Measurements from ENCODE around the gene PXK.
"Not testable (repeated sequence)": the region's sequence is repeated elsewhere in the genome, so short reads cannot be mapped to it uniquely, and the experiment has no call there.

DNA sequence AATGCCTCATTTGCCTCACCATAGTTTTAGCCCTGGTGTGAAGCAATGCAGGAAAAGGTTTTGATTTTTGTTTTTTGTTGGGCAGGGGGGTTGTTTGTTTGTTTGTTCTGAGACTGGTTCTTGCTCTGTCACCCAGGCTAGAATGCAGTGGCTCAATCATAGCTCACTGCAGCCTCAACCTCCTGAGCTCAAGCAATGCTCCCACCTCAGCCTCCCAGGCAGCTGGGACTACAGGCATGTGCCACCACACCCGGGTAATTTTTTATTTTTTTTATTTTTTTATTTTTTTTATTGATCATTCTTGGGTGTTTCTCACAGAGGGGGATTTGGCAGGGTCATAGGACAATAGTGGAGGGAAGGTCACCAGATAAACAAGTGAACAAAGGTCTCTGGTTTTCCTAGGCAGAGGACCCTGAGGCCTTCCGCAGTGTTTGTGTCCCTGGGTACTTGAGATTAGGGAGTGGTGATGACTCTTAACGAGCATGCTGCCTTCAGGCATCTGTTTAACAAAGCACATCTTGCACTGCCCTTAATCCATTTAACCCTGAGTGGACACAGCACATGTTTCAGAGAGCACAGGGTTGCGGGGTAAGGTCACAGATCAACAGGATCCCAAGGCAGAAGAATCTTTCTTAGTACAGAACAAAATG, 43.6 kb upstream of the PXK start:
- TF ChIP-seq POLR2AphosphoS5, POLR2A (IDR thresholded peaks at IDR 0.05): not testable (repeated sequence)
- TF ChIP-seq, protein P1, sequence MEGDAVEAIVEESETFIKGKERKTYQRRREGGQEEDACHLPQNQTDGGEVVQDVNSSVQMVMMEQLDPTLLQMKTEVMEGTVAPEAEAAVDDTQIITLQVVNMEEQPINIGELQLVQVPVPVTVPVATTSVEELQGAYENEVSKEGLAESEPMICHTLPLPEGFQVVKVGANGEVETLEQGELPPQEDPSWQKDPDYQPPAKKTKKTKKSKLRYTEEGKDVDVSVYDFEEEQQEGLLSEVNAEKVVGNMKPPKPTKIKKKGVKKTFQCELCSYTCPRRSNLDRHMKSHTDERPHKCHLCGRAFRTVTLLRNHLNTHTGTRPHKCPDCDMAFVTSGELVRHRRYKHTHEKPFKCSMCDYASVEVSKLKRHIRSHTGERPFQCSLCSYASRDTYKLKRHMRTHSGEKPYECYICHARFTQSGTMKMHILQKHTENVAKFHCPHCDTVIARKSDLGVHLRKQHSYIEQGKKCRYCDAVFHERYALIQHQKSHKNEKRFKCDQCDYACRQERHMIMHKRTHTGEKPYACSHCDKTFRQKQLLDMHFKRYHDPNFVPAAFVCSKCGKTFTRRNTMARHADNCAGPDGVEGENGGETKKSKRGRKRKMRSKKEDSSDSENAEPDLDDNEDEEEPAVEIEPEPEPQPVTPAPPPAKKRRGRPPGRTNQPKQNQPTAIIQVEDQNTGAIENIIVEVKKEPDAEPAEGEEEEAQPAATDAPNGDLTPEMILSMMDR (IDR thresholded peaks at IDR 0.05) = not testable (repeated sequence)
